IMR-90 (cell line): ENCODE measurements around the gene NABP1. TPM values are rescaled to one million over a fixed set of nuclear protein-coding genes. Genes with fewer than 3 reads are reported as not detected.

ENCODE experiments used
- ATAC-seq: fragments of 200-7000 bp; cut with Tn5 transposase; 2 replicates; pipeline ENCODE4 v1.9.1; 2020; ENCODE audit warnings: low read depth, mild to moderate bottlenecking, moderate library complexity
- BruUV-seq: library from RNA; stranded (reverse); fragments of 400-500 nt; replicated peaks from 2 replicates; lab custom pipeline; 2021; lab: Mats Ljungman, UMichigan
- CTCF ChIA-PET: fragments of 300-600 bp; formaldehyde crosslinking; extraction: SDS; loops from one replicate; lab custom pipeline; 2021; ENCODE audit warnings: antibody characterized with exemption; lab: Yijun Ruan, JAX
- POLR2A ChIA-PET: fragments of 300-600 bp; sonication (Branson Sonifier 250); formaldehyde crosslinking; loops from one replicate; lab custom pipeline; 2022; ENCODE audit warnings: antibody characterized with exemption; ENCODE audit not compliant: unreplicated experiment; lab: Charles Lee
- DNase-seq: peaks from one replicate; pipeline ENCODE4 v3.0.0; 2013
- H2AFZ ChIP-seq: replicated peaks from 2 replicates; pipeline ENCODE3; 2013; ENCODE audit warnings: low read length, mild to moderate bottlenecking; ENCODE audit not compliant: poor library complexity
- H2AK5ac ChIP-seq: 2 replicates; pipeline ENCODE4 v1.6.1; 2013; ENCODE audit warnings: low read depth, low read length, inconsistent platforms
- H2AK9ac ChIP-seq: replicated peaks from 2 replicates; pipeline ENCODE3; 2013; ENCODE audit warnings: mild to moderate bottlenecking, low read depth, low read length, moderate library complexity; ENCODE audit not compliant: poor library complexity
- H2BK120ac ChIP-seq: 2 replicates; pipeline ENCODE4 v1.6.1; 2013; ENCODE audit warnings: low read depth, low read length, inconsistent platforms
- H2BK15ac ChIP-seq: 3 replicates; pipeline ENCODE4 v1.6.1; 2013; ENCODE audit warnings: low read depth, low read length, inconsistent platforms
- H2BK20ac ChIP-seq: 2 replicates; pipeline ENCODE4 v1.6.1; 2013; ENCODE audit warnings: low read depth, mild to moderate bottlenecking, inconsistent platforms, low read length, moderate library complexity
- H2BK5ac ChIP-seq: 2 replicates; pipeline ENCODE4 v1.6.1; 2013; ENCODE audit warnings: mild to moderate bottlenecking, low read depth, low read length, inconsistent platforms; ENCODE audit not compliant: poor library complexity, severe bottlenecking
- H3K14ac ChIP-seq: replicated peaks from 2 replicates; pipeline ENCODE4 v1.6.1; 2013; ENCODE audit warnings: low read depth, low read length, inconsistent platforms
- H3K18ac ChIP-seq: 2 replicates; pipeline ENCODE4 v1.6.1; 2013; ENCODE audit warnings: low read depth, low read length, control low read depth
- H3K23ac ChIP-seq: 2 replicates; pipeline ENCODE4 v1.6.1; 2013; ENCODE audit warnings: low read depth, low read length, inconsistent platforms
- H3K27ac ChIP-seq: 2 replicates; pipeline ENCODE4 v1.5.1; 2013; ENCODE audit warnings: mild to moderate bottlenecking, control low read depth, low read length; ENCODE audit not compliant: insufficient read depth
- H3K27me3 ChIP-seq: 2 replicates; pipeline ENCODE4 v1.6.1; 2013; ENCODE audit warnings: low read length; ENCODE audit not compliant: control insufficient read depth, insufficient read depth
- H3K36me3 ChIP-seq: 2 replicates; pipeline ENCODE4 v1.6.1; 2013; ENCODE audit warnings: low read length, mixed read lengths; ENCODE audit not compliant: control insufficient read depth, insufficient read depth
- H3K4ac ChIP-seq: 2 replicates; pipeline ENCODE4 v1.6.1; 2013; ENCODE audit warnings: low read depth, low read length, inconsistent platforms
- H3K4me1 ChIP-seq: 2 replicates; pipeline ENCODE4 v1.6.1; 2013; ENCODE audit warnings: low read length, mixed read lengths; ENCODE audit not compliant: control insufficient read depth, insufficient read depth
- H3K4me2 ChIP-seq: 2 replicates; pipeline ENCODE4 v1.6.1; 2013; ENCODE audit warnings: low read depth, mild to moderate bottlenecking, control low read depth, low read length, moderate library complexity
- H3K4me3 ChIP-seq: 2 replicates; pipeline ENCODE4 v1.5.1; 2013; ENCODE audit warnings: low read depth, mild to moderate bottlenecking, control low read depth, low read length, moderate library complexity; ENCODE audit not compliant: insufficient read depth
- H3K56ac ChIP-seq: 2 replicates; pipeline ENCODE4 v1.6.1; 2013; ENCODE audit warnings: low read length, inconsistent platforms; ENCODE audit not compliant: insufficient read depth; ENCODE audit errors: extremely low read depth
- H3K79me1 ChIP-seq, 2 experiments: 2 replicates each; pipeline ENCODE4 v1.6.1; 2013; ENCODE audit warnings: low read length in 2 of 2, inconsistent platforms in 1 of 2, low read depth in 1 of 2
- H3K9ac ChIP-seq: 2 replicates; pipeline ENCODE4 v1.6.1; 2013; ENCODE audit warnings: low read depth, low read length, control low read depth
- H3K9me1 ChIP-seq: 2 replicates; pipeline ENCODE4 v1.6.1; 2013; ENCODE audit warnings: low read length, inconsistent platforms; ENCODE audit not compliant: insufficient read depth
- H3K9me3 ChIP-seq: 2 replicates; pipeline ENCODE4 v1.6.1; 2013; ENCODE audit warnings: low read length; ENCODE audit not compliant: control insufficient read depth, insufficient read depth
- H4K20me1 ChIP-seq: 2 replicates; pipeline ENCODE4 v1.6.1; 2013; ENCODE audit warnings: low read length, inconsistent platforms; ENCODE audit not compliant: insufficient read depth
- H4K5ac ChIP-seq: 2 replicates; pipeline ENCODE4 v1.6.1; 2013; ENCODE audit warnings: mild to moderate bottlenecking, low read depth, low read length, control low read depth
- H4K8ac ChIP-seq, 2 experiments: 2 replicates each; pipeline ENCODE4 v1.6.1; 2013; ENCODE audit warnings: low read depth in 2 of 2, low read length in 2 of 2, control low read depth in 1 of 2, inconsistent platforms in 1 of 2
- H4K91ac ChIP-seq: 2 replicates; pipeline ENCODE4 v1.6.1; 2013; ENCODE audit warnings: low read depth, low read length, inconsistent platforms; ENCODE audit not compliant: insufficient read depth
- CHD1 ChIP-seq: IDR thresholded peaks from 2 replicates; pipeline ENCODE4 v1.6.1; 2012; ENCODE audit warnings: low read depth, low read length, improper control_type of control experiment
- MAFK ChIP-seq: IDR thresholded peaks from 2 replicates; pipeline ENCODE4 v1.6.1; 2012; ENCODE audit warnings: low read depth, low read length, improper control_type of control experiment
- MXI1 ChIP-seq: IDR thresholded peaks from 2 replicates; pipeline ENCODE4 v1.6.1; 2012; ENCODE audit warnings: low read depth, mild to moderate bottlenecking, low read length, moderate library complexity, borderline replicate concordance
- RAD21 ChIP-seq: IDR thresholded peaks from 2 replicates; pipeline ENCODE4 v1.6.1; 2012; ENCODE audit warnings: low read length, improper control_type of control experiment
- RFX5 ChIP-seq: IDR thresholded peaks from 2 replicates; pipeline ENCODE4 v1.8.0; 2012; ENCODE audit warnings: low read depth, mild to moderate bottlenecking, low read length, moderate library complexity
- SMC3 ChIP-seq: fragments of 150-350 bp; IDR thresholded peaks from 2 replicates; pipeline ENCODE4 v1.6.1; 2016; ENCODE audit warnings: low read depth, mild to moderate bottlenecking, antibody characterized with exemption, low read length, moderate library complexity
- USF2 ChIP-seq: fragments of 150-350 bp; IDR thresholded peaks from 2 replicates; pipeline ENCODE4 v1.6.1; 2017; ENCODE audit warnings: mild to moderate bottlenecking, antibody characterized with exemption, low read length, low read depth
- WGBS, 2 experiments: methylation state at CpG; one replicate each; pipeline versions ENCODE4 v1.1.5 to v1.1.7; 2013; ENCODE audit warnings: missing lambda C conversion rate in 2 of 2; ENCODE audit not compliant: insufficient read length in 1 of 2; ENCODE audit errors: extremely low coverage in 2 of 2; 5-methylcytosine and 5-hydroxymethylcytosine counted together
- dilution Hi-C: fragments of 300-500 bp; cut with HindIII; formaldehyde crosslinking; loops from one replicate; pipeline ENCODE4 v1.14.3; 2018; ENCODE audit warnings: low sequenced_read_pairs; ENCODE audit not compliant: unreplicated experiment
- in situ Hi-C: fragments of 300-500 bp; cut with MboI; formaldehyde crosslinking; loops from 3 replicates; pipeline ENCODE4 v1.14.3; 2019; ENCODE audit warnings: low sequenced_read_pairs, inconsistent platforms, mixed read lengths
- intact Hi-C: fragments of 100-400 bp; cut with micrococcal nuclease; formaldehyde crosslinking; loops from 2 replicates; pipeline ENCODE4 v1.10.0; 2022
- polyA plus RNA-seq, 3 experiments: library from polyadenylated mRNA; depleted of rRNA; stranded (reverse); fragments of >200 nt; gene quantifications; 2 replicates each; pipeline ENCODE4 v1.2.3, GENCODE V29; 2012; ENCODE audit warnings: low replicate concordance in 1 of 3
- total RNA-seq: library from RNA; depleted of rRNA; stranded (reverse); fragments of >200 nt; gene quantifications from 2 replicates; pipeline ENCODE4 v1.2.3, GENCODE V29; 2012
- TF ChIP-seq, protein P1 (sequence below): conservative IDR thresholded peaks from 2 replicates; pipeline ENCODE4 v1.5.1; 2012; ENCODE audit warnings: mild to moderate bottlenecking, low read depth, low read length, improper control_type of control experiment

NABP1 gene
- total and polyA plus RNA-seq, 2 of the 4 experiments (the other 2 are of a cell fraction): 57.7 to 73.3 TPM

GRCh38 chr2:191645032-191645431, 32.9 kb upstream of the NABP1 start:
- Histone ChIP-seq H3K56ac (no peak overlapping the region), H3K79me1 (no peaks in the 10 kb centered on the region), H2BK5ac (no peak overlapping the region), H2BK15ac (no peak overlapping the region), H4K8ac (no peak overlapping the region), H3K9me3 (no peaks in the 10 kb centered on the region), H3K4me3 (no peak overlapping the region), H3K4me2 (no peak overlapping the region), H4K91ac (no peak overlapping the region), H3K9me1 (no peaks in the 10 kb centered on the region), H2AFZ (no peak overlapping the region), H3K9ac (no peak overlapping the region), H2BK120ac (no peak overlapping the region), H3K18ac (no peak overlapping the region), H3K23ac (no peak overlapping the region), H4K20me1 (no peaks in the 10 kb centered on the region), H3K14ac (no peak overlapping the region), H3K36me3 (no peaks in the 10 kb centered on the region), H2AK9ac (no peak overlapping the region), H4K5ac (no peak overlapping the region), H3K4me1 (0 out of 2 replicates have a peak, but pooled peaks cover 1% of the 10 kb centered on the region), H2BK20ac (no peak overlapping the region), H3K27me3 (no peaks in the 10 kb centered on the region), H3K4ac (no peak overlapping the region), H3K27ac (no peak overlapping the region), H2AK5ac (no peak overlapping the region)
- CTCF ChIA-PET: interaction anchor here (0.6 kb wide), 1 partner anchor 380 kb away, joined by 3 read pairs; no protein-coding TSS in a partner anchor
- in situ Hi-C loops (no loop called here), intact Hi-C loops (no loop called here), dilution Hi-C loops (no loop called here)
- WGBS, 2 experiments: no CpG with 5 or more reads among the region's 1 CpG
- no TSS peak for BruUV-seq
- POLR2A ChIA-PET: no interaction called here
- DNase-seq: no peak
- no peak for TF ChIP-seq SMC3
- TF ChIP-seq CHD1: no peak
- no peak for TF ChIP-seq MXI1
- TF ChIP-seq USF2: no peak
- TF ChIP-seq, protein P1, sequence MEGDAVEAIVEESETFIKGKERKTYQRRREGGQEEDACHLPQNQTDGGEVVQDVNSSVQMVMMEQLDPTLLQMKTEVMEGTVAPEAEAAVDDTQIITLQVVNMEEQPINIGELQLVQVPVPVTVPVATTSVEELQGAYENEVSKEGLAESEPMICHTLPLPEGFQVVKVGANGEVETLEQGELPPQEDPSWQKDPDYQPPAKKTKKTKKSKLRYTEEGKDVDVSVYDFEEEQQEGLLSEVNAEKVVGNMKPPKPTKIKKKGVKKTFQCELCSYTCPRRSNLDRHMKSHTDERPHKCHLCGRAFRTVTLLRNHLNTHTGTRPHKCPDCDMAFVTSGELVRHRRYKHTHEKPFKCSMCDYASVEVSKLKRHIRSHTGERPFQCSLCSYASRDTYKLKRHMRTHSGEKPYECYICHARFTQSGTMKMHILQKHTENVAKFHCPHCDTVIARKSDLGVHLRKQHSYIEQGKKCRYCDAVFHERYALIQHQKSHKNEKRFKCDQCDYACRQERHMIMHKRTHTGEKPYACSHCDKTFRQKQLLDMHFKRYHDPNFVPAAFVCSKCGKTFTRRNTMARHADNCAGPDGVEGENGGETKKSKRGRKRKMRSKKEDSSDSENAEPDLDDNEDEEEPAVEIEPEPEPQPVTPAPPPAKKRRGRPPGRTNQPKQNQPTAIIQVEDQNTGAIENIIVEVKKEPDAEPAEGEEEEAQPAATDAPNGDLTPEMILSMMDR: no peak
- no peak for TF ChIP-seq RAD21
- TF ChIP-seq RFX5: no peak
- no peak for TF ChIP-seq MAFK
- no peak for ATAC-seq
